ENCODE data around the gene MAPK8.

The MAPK8 gene

DNA sequence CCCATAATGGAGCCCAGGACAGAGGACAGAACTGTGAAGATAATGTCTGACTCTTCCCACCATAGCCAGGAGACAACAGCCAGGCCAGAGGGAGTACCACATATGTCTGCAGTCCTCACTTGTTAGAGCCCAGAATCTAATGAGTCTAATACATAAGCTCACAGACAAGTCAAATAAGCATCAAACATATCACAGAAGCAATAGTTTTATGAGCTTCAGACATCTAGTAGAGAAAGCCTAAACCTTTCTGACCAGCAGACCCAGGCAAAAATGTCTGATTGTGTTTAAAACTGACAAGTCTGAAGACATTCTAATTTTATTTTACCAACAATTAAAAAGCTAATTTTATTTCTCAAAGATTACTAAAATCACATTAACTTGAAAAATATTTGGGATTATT is 75.5 kb downstream of the MAPK8 start:
- Histone ChIP-seq H3K27me3 (ENCODE audit: insufficient read depth, low read length) (no peaks in the 10 kb centered on the region), H3K79me2 (ENCODE audit: control insufficient read depth, insufficient read depth, low read length, unreplicated experiment) (no peaks in the 10 kb centered on the region), H3K27ac (ENCODE audit: low read depth, low read length) (no peak overlapping the region), H3K4me3 (ENCODE audit: low read depth, low read length) (no peak overlapping the region), H3K4me1 (ENCODE audit: control insufficient read depth, insufficient read depth, low read length, unreplicated experiment) (peaks cover 4% of the 10 kb centered on the region), H3K36me3 (ENCODE audit: insufficient read depth, low read length) (no peaks in the 10 kb centered on the region), H2AFZ (ENCODE audit: low read length, unreplicated experiment) (no peak overlapping the region)

DNA sequence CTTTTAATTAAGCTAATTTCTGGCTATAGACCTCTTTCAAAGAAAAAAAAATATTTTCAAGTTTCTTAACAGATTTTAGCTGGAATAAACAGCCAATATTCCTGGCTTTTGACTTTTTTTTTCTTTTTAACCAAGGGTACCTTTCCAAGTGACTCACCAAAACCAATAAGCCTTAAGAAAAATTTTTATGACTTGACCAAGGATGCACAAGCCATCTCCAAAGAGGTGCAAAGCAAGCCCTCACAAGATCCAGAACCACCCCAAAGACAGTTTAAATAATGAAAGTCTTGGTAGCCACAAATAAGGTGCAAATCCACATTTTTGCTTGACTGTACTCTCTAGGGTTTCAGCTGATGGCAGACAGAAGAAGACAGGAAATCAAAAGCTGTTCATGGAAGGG is 76.5 kb downstream of the MAPK8 start:
- Histone ChIP-seq H3K27ac (ENCODE audit: low read depth, low read length) (no peak overlapping the region), H3K79me2 (ENCODE audit: control insufficient read depth, insufficient read depth, low read length, unreplicated experiment) (no peaks in the 10 kb centered on the region), H3K4me1 (ENCODE audit: control insufficient read depth, insufficient read depth, low read length, unreplicated experiment) (peaks cover 1% of the 10 kb centered on the region), H3K27me3 (ENCODE audit: insufficient read depth, low read length) (no peaks in the 10 kb centered on the region), H3K36me3 (ENCODE audit: insufficient read depth, low read length) (no peaks in the 10 kb centered on the region), H3K4me3 (ENCODE audit: low read depth, low read length) (no peak overlapping the region), H2AFZ (ENCODE audit: low read length, unreplicated experiment) (no peak overlapping the region)

DNA sequence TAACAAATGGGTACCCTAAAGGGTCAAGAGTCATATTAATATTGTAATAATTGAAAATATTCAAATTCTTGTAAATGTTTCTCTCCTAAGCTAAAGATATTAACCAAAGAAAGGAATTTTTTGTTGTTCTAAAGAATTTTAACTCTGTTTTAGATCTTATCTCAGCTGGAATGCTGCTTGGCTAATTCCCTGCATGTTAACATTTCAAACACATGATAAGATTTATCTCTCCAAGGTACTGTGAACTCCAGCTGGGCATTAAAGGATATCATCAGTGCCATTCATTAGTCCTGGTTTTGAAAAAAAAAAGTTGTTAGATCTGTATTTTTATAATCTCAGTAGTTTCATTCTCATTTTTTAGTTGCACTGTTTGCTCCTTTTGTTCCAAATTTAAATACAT is 76.9 kb downstream of the MAPK8 start:
- H3K4me1 ChIP-seq (ENCODE audit: control insufficient read depth, insufficient read depth, low read length, unreplicated experiment): no peaks in the 10 kb centered on the region
- H3K27me3 ChIP-seq (ENCODE audit: insufficient read depth, low read length): no peaks in the 10 kb centered on the region
- no peaks in the 10 kb centered on the region for H3K79me2 ChIP-seq (ENCODE audit: control insufficient read depth, insufficient read depth, low read length, unreplicated experiment)
- H2AFZ ChIP-seq (ENCODE audit: low read length, unreplicated experiment): no peak overlapping the region
- H3K27ac ChIP-seq (ENCODE audit: low read depth, low read length): no peak overlapping the region
- no peak overlapping the region for H3K4me3 ChIP-seq (ENCODE audit: low read depth, low read length)
- H3K36me3 ChIP-seq (ENCODE audit: insufficient read depth, low read length): no peaks in the 10 kb centered on the region

DNA sequence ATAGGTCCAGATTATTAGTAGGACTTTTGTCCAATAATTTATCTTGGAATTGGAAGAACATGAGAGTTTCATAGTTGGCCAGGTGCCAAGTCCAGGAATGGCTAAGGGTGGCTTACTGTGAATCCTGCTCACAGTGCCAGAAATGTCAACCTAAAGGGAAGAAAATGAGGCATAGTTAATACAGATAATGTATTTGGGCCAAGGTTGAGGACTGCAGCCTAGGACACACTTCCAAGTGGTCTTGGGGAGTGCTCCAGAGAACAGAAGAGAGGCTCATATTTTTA is 78.2 kb downstream of the MAPK8 start:
- Histone ChIP-seq H3K4me3 (ENCODE audit: low read depth, low read length) (no peak overlapping the region), H3K36me3 (ENCODE audit: insufficient read depth, low read length) (no peaks in the 10 kb centered on the region), H3K27ac (ENCODE audit: low read depth, low read length) (no peak overlapping the region), H3K27me3 (ENCODE audit: insufficient read depth, low read length) (no peaks in the 10 kb centered on the region), H3K79me2 (ENCODE audit: control insufficient read depth, insufficient read depth, low read length, unreplicated experiment) (no peaks in the 10 kb centered on the region), H3K4me1 (ENCODE audit: control insufficient read depth, insufficient read depth, low read length, unreplicated experiment) (no peaks in the 10 kb centered on the region), H2AFZ (ENCODE audit: low read length, unreplicated experiment) (no peak overlapping the region)

DNA sequence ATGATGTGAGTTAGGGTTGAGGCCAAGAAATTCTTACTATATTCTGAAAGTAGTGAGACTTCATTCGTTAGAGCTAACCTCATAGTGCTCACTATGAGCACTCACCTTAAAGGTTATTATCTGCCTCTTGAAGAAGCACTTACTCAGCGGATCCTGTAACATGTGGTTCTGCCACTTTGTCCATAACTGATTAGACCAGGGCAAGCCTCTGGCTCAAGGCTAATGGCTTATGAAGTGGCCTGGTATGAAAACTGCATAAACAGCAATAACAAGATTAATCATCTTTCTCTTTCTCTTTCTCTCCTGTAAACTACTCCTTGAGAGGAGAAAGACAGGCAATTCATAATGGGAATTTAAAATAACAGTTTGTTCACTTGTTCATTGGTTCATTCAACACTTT is 82.8 kb downstream of the MAPK8 start:
- no peak overlapping the region for H3K4me3 ChIP-seq (ENCODE audit: low read depth, low read length)
- H3K27me3 ChIP-seq (ENCODE audit: insufficient read depth, low read length): no peaks in the 10 kb centered on the region
- H3K27ac ChIP-seq (ENCODE audit: low read depth, low read length): no peak overlapping the region
- H3K36me3 ChIP-seq (ENCODE audit: insufficient read depth, low read length): no peaks in the 10 kb centered on the region
- H3K4me1 ChIP-seq (ENCODE audit: control insufficient read depth, insufficient read depth, low read length, unreplicated experiment): peaks cover 18% of the 10 kb centered on the region
- peaks cover 10% of the 10 kb centered on the region for H3K79me2 ChIP-seq (ENCODE audit: control insufficient read depth, insufficient read depth, low read length, unreplicated experiment)
- no peak overlapping the region for H2AFZ ChIP-seq (ENCODE audit: low read length, unreplicated experiment)

DNA sequence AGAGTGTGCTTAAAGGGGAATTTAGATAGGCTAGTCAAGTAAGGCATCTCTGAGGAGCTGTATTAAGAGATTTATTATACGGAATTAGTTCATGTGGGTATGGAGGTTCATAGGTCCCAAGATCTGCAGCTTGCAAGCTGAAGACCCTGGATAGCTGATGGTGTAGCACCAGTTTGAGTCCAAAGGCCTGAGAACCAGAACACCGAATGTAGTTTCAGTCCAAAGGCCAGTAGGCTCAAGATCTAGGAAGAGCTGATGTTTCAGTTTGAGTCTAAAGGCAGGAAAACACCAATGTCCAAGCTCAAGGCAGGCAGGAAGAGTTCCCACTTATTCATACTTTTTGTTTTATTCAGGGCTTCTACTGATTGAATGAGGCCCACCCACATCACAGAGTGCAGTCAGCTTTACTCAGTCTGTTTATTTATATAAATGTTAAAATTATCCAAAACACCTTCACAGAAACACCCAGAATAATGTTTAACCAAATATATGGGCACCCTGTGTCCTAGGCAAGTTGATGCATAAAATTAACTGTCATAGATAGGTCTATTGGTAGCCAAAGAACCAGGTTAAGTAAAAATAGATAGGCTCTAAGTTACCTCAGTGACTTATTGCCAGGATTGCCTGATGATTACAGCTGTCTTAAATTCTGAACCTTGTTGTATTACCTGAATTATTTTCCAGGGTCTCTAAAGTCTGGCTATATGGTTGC is 83.5 kb downstream of the MAPK8 start:
- Histone ChIP-seq H3K27me3 (ENCODE audit: insufficient read depth, low read length) (no peaks in the 10 kb centered on the region), H3K27ac (ENCODE audit: low read depth, low read length) (no peak overlapping the region), H2AFZ (ENCODE audit: low read length, unreplicated experiment) (no peak overlapping the region), H3K36me3 (ENCODE audit: insufficient read depth, low read length) (no peaks in the 10 kb centered on the region), H3K79me2 (ENCODE audit: control insufficient read depth, insufficient read depth, low read length, unreplicated experiment) (peaks cover 10% of the 10 kb centered on the region), H3K4me1 (ENCODE audit: control insufficient read depth, insufficient read depth, low read length, unreplicated experiment) (peaks cover 18% of the 10 kb centered on the region), H3K4me3 (ENCODE audit: low read depth, low read length) (no peak overlapping the region)

DNA sequence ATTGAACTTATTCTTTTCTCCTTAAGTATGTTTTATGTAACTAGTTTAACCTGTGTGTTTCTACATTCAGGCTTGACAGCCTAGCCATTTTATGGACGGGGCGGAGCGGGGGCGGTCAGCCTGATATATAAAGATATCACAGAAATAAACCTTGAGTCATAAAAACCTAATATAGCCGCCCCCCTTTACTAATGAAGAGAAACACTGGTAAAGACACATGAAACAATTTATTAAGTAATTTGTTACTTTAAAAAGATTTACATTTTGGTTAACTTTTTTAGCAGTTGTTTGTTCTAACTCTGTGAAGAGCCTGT is 84.0 kb downstream of the MAPK8 start:
- no peaks in the 10 kb centered on the region for H3K27me3 ChIP-seq (ENCODE audit: insufficient read depth, low read length)
- peaks cover 18% of the 10 kb centered on the region for H3K4me1 ChIP-seq (ENCODE audit: control insufficient read depth, insufficient read depth, low read length, unreplicated experiment)
- peaks cover 10% of the 10 kb centered on the region for H3K79me2 ChIP-seq (ENCODE audit: control insufficient read depth, insufficient read depth, low read length, unreplicated experiment)
- H2AFZ ChIP-seq (ENCODE audit: low read length, unreplicated experiment): no peak overlapping the region
- no peak overlapping the region for H3K4me3 ChIP-seq (ENCODE audit: low read depth, low read length)
- 0 out of 2 replicates have a peak overlapping the region, but pooled peaks have one; percentile 0 for H3K27ac ChIP-seq (ENCODE audit: low read depth, low read length)
- no peaks in the 10 kb centered on the region for H3K36me3 ChIP-seq (ENCODE audit: insufficient read depth, low read length)

DNA sequence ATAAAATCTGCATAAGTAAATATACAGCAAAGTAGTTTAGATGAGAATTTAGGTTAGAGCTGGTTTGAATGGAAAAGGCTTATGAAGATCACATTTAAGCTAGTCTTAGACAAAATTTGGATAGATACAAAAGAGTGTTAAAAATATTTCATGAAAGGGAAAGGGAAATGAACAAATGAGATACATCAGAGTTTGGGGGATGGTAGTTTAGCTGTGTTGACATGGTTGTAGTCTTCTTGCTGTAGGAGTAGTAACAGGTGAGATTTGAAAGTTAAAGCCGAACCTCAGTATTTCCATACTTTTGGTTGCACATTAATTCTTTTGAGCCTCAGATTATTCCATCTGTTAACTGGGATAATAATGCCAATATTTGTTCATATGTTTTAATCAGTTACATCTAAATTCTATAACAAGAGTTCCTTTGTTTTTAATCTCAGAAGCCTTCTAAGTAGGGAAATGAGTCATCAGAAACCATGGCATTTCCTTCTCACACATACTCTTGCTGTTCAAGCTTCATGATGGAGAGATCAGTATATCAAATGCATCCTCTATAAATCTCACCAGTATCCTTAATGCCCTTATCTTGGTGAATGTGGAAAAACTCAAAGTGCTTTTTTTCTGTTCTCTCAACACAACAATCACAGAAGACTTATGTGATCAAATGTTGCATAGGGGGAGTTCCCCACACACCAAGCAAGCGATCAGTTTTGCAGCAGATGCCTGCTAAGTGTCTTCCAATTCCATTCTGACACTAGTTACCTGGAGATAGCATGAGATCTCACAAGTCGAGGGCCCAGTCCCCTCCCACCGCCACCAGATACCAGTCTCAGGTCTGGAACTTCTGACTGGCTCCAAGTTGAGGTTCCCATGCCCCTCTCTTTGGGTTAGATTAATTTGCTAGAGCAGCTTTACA is 84.7 kb downstream of the MAPK8 start:
- H3K36me3 ChIP-seq (ENCODE audit: insufficient read depth, low read length): no peaks in the 10 kb centered on the region
- no peak overlapping the region for H2AFZ ChIP-seq (ENCODE audit: low read length, unreplicated experiment)
- no peaks in the 10 kb centered on the region for H3K27me3 ChIP-seq (ENCODE audit: insufficient read depth, low read length)
- H3K4me1 ChIP-seq (ENCODE audit: control insufficient read depth, insufficient read depth, low read length, unreplicated experiment): peaks cover 18% of the 10 kb centered on the region
- H3K79me2 ChIP-seq (ENCODE audit: control insufficient read depth, insufficient read depth, low read length, unreplicated experiment): peaks cover 10% of the 10 kb centered on the region
- H3K4me3 ChIP-seq (ENCODE audit: low read depth, low read length): no peak overlapping the region
- 0 out of 2 replicates have a peak overlapping the region, but pooled peaks have one; percentile 0 for H3K27ac ChIP-seq (ENCODE audit: low read depth, low read length)

DNA sequence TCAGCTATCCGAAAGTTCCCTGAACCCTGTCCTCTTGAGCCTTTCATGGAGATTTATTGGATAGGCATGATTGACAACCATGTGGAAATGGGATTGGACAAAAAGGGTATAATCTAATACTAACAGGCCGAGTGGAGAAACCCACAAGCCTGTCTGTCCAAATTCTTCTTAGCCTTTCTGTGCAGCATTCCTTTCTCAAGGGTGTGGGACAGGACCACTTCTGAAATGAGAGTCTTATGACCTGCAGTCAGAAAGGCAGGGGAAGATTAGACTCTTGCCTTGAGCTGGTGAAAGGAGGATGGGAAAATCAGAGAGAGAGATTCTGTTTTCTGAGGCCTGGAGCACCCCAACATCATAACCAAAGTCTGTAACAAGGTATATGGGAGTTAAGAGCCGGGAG is 85.5 kb downstream of the MAPK8 start:
- Histone ChIP-seq H3K4me3 (ENCODE audit: low read depth, low read length) (no peak overlapping the region), H2AFZ (ENCODE audit: low read length, unreplicated experiment) (no peak overlapping the region), H3K36me3 (ENCODE audit: insufficient read depth, low read length) (no peaks in the 10 kb centered on the region), H3K4me1 (ENCODE audit: control insufficient read depth, insufficient read depth, low read length, unreplicated experiment) (peaks cover 18% of the 10 kb centered on the region), H3K27ac (ENCODE audit: low read depth, low read length) (no peak overlapping the region), H3K79me2 (ENCODE audit: control insufficient read depth, insufficient read depth, low read length, unreplicated experiment) (peaks cover 10% of the 10 kb centered on the region), H3K27me3 (ENCODE audit: insufficient read depth, low read length) (no peaks in the 10 kb centered on the region)

DNA sequence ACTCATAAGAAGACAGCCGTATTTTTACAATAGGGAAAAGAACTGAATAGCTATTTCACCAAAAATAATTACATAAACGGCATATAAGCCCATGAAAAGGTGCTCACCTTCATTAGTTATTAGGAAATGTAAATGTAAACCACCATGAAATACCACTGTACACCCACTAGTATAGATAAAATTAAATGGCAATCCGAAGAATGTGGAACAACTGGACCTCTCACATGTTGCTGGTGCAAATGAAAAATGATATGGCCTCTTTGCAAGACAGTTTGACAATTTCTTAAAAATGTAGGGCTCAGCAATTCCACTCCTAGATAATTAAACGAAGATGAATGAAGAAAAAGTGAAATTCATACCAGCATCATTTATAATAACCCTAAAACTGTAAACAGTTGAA is 91.8 kb downstream of the MAPK8 start:
- no peak overlapping the region for H3K4me3 ChIP-seq (ENCODE audit: low read depth, low read length)
- no peak overlapping the region for H2AFZ ChIP-seq (ENCODE audit: low read length, unreplicated experiment)
- H3K4me1 ChIP-seq (ENCODE audit: control insufficient read depth, insufficient read depth, low read length, unreplicated experiment): peaks cover 9% of the 10 kb centered on the region
- no peak overlapping the region for H3K27ac ChIP-seq (ENCODE audit: low read depth, low read length)
- H3K79me2 ChIP-seq (ENCODE audit: control insufficient read depth, insufficient read depth, low read length, unreplicated experiment): no peaks in the 10 kb centered on the region
- H3K27me3 ChIP-seq (ENCODE audit: insufficient read depth, low read length): no peaks in the 10 kb centered on the region
- no peaks in the 10 kb centered on the region for H3K36me3 ChIP-seq (ENCODE audit: insufficient read depth, low read length)

DNA sequence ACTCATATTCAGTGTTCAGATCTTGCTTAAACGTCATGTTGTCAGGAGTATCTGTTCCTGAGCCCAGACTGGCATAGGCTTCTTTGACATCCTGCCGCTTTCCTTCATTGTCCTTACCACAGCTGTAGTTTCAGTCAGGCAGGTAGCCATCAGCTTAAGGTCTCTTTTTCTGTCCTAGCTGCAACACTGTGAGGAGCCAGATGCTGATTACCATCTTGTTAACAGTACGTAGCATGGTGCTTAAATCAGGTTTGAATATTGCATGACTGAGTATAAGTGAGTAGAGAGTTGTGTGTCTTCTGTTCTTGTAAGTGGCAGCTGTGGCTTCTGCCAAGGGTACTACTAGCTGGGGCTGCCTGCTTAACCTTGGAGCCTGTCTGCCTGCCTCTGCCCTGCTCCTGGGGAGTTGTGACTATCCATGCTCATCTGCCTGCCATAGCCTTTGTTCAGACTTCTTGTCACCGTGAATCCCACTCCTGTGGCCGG is 92.6 kb downstream of the MAPK8 start:
- no peaks in the 10 kb centered on the region for H3K36me3 ChIP-seq (ENCODE audit: insufficient read depth, low read length)
- peaks cover 9% of the 10 kb centered on the region for H3K4me1 ChIP-seq (ENCODE audit: control insufficient read depth, insufficient read depth, low read length, unreplicated experiment)
- no peak overlapping the region for H3K27ac ChIP-seq (ENCODE audit: low read depth, low read length)
- H3K4me3 ChIP-seq (ENCODE audit: low read depth, low read length): no peak overlapping the region
- no peak overlapping the region for H2AFZ ChIP-seq (ENCODE audit: low read length, unreplicated experiment)
- H3K27me3 ChIP-seq (ENCODE audit: insufficient read depth, low read length): no peaks in the 10 kb centered on the region
- no peaks in the 10 kb centered on the region for H3K79me2 ChIP-seq (ENCODE audit: control insufficient read depth, insufficient read depth, low read length, unreplicated experiment)
